OCI-LY1 (cell line): Measurements from ENCODE around the gene WBP2NL.

Experiments
- CTCF ChIP-seq: fragments of 200-600 bp; sonication (generic), shearing (Covaris generic); IDR thresholded peaks from 2 replicates; pipeline ENCODE4 v1.5.1; 2017; ENCODE audit warnings: mild to moderate bottlenecking, antibody characterized with exemption, low read length, moderate library complexity, mixed read lengths
- EZH2 ChIP-seq: fragments of 200-600 bp; sonication (generic), shearing (Covaris generic); IDR thresholded peaks from 2 replicates; pipeline ENCODE4 v1.8.0; 2017; ENCODE audit warnings: borderline replicate concordance, mixed run types, mild to moderate bottlenecking, antibody characterized with exemption, low read length, moderate library complexity, mixed read lengths

GRCh38 chr22:42033263-42034181, 34.9 kb downstream of the WBP2NL start:
- TF ChIP-seq CTCF = no peak
- TF ChIP-seq EZH2 = no peak
